GM12878 (cell line): ENCODE data around the gene GPR176. TPM values are rescaled to one million over a fixed set of nuclear protein-coding genes. Genes with fewer than 3 reads are reported as not detected.

Experiments
- ATAC-seq: fragments of 200-7000 bp; cut with Tn5 transposase; 3 replicates; pipeline ENCODE4 v1.9.1; 2020; ENCODE audit warnings: mild to moderate bottlenecking, moderate library complexity
- BruUV-seq: library from RNA; stranded (reverse); fragments of 400-500 nt; replicated peaks from 2 replicates; lab custom pipeline; 2021; lab: Mats Ljungman, UMichigan
- CTCF ChIA-PET: fragments of 300-600 bp; sonication (Branson Sonifier 250); formaldehyde crosslinking; extraction: SDS; loops from one replicate; lab custom pipeline; 2021; ENCODE audit warnings: inconsistent platforms; lab: Yijun Ruan, JAX
- POLR2A ChIA-PET: fragments of 350-600 bp; formaldehyde crosslinking; extraction: SDS; loops from one replicate; lab custom pipeline; 2021; ENCODE audit warnings: inconsistent platforms; lab: Charles Lee
- RAD21 ChIA-PET: fragments of 300-600 bp; sonication (Branson Sonifier 250); formaldehyde crosslinking; loops from one replicate; lab custom pipeline; 2023; ENCODE audit warnings: antibody characterized with exemption; ENCODE audit not compliant: unreplicated experiment; lab: Charles Lee
- SMC1A ChIA-PET: fragments of 300-600 bp; sonication (Branson Sonifier 250); formaldehyde crosslinking; loops from one replicate; lab custom pipeline; 2023; ENCODE audit not compliant: unreplicated experiment, uncharacterized antibody; lab: Charles Lee
- DNase-seq: peaks from one replicate; pipeline ENCODE4 v3.0.0-alpha.2; 2011; ENCODE audit warnings: low read depth, low spot score
- FAIRE-seq: peaks from 3 replicates; lab custom pipeline; 2011; peaks lifted over from hg19 to GRCh38; lab: Jason Lieb, UNC
- H2AFZ ChIP-seq: 2 replicates; pipeline ENCODE4 v1.6.0; 2011; ENCODE audit warnings: low read depth, low read length, control low read depth; ENCODE audit not compliant: control insufficient read depth
- H3K27ac ChIP-seq: 2 replicates; pipeline ENCODE4 v1.5.1; 2011; ENCODE audit warnings: control low read depth; ENCODE audit not compliant: control insufficient read depth, insufficient read depth
- H3K27me3 ChIP-seq, 2 experiments: replicated peaks in 1 of 2; 2 replicates each; pipeline versions ENCODE4 v1.6.0 to v1.6.1; 2011; ENCODE audit warnings: low read length in 1 of 2; ENCODE audit not compliant: control insufficient read depth in 2 of 2, insufficient read depth in 2 of 2
- H3K36me3 ChIP-seq, 2 experiments: 2 replicates each; pipeline ENCODE4 v1.5.1; 2011; ENCODE audit warnings: low read length in 1 of 2; ENCODE audit not compliant: control insufficient read depth in 2 of 2, insufficient read depth in 2 of 2
- H3K4me1 ChIP-seq: 2 replicates; pipeline ENCODE4 v1.6.1; 2011; ENCODE audit warnings: mild to moderate bottlenecking, low read length, moderate library complexity, mixed read lengths; ENCODE audit not compliant: control insufficient read depth, insufficient read depth
- H3K4me2 ChIP-seq: 2 replicates; pipeline ENCODE4 v1.6.0; 2011; ENCODE audit warnings: control low read depth; ENCODE audit not compliant: control insufficient read depth, insufficient read depth
- H3K4me3 ChIP-seq: fragments of 200-600 bp; sonication (generic); 2 replicates; pipeline ENCODE4 v1.5.1; 2016
- H3K79me2 ChIP-seq: 2 replicates; pipeline ENCODE4 v1.6.0; 2011; ENCODE audit warnings: low read length; ENCODE audit not compliant: control insufficient read depth, insufficient read depth
- H3K9ac ChIP-seq: 2 replicates; pipeline ENCODE4 v1.8.0; 2011; ENCODE audit warnings: low read length, control low read depth, mixed read lengths; ENCODE audit not compliant: control insufficient read depth, insufficient read depth
- H3K9me3 ChIP-seq: replicated peaks from 3 replicates; pipeline ENCODE4 v1.5.1; 2011; ENCODE audit warnings: mild to moderate bottlenecking, low read length; ENCODE audit not compliant: control insufficient read depth, insufficient read depth
- H4K20me1 ChIP-seq: 2 replicates; pipeline ENCODE4 v1.6.0; 2011; ENCODE audit not compliant: control insufficient read depth, insufficient read depth
- CHD4 ChIP-seq: fragments of 200-600 bp; sonication (generic); IDR thresholded peaks from 2 replicates; pipeline ENCODE4 v1.6.1; 2016; ENCODE audit warnings: mild to moderate bottlenecking
- CREM ChIP-seq: IDR thresholded peaks from 2 replicates; pipeline ENCODE4 v1.6.1; 2014; ENCODE audit warnings: antibody characterized with exemption, low read depth
- FOXK2 ChIP-seq: fragments of 450-650 bp; IDR thresholded peaks from 2 replicates; pipeline ENCODE4 v1.6.1; 2017; ENCODE audit warnings: mild to moderate bottlenecking, moderate library complexity
- POLR2AphosphoS2 ChIP-seq: IDR thresholded peaks from 2 replicates; pipeline ENCODE4 v1.6.1; 2011; ENCODE audit warnings: low read depth, mild to moderate bottlenecking, low read length, improper control_type of control experiment, moderate library complexity
- RBBP5 ChIP-seq: fragments of 200-600 bp; sonication (generic); conservative IDR thresholded peaks from 2 replicates; pipeline ENCODE4 v1.6.1; 2016
- SREBF1 ChIP-seq: IDR thresholded peaks from 2 replicates; pipeline ENCODE4 v1.6.1; 2012; ENCODE audit warnings: mild to moderate bottlenecking, low read length
- TARDBP ChIP-seq: IDR thresholded peaks from 2 replicates; pipeline ENCODE4 v1.6.1; 2016; ENCODE audit warnings: borderline replicate concordance
- WGBS: methylation state at CpG from one replicate; pipeline ENCODE4 v1.1.6; 2016; ENCODE audit warnings: low lambda C conversion rate; ENCODE audit not compliant: insufficient replicate concordance, insufficient coverage; ENCODE audit errors: missing lambda C conversion rate; 5-methylcytosine and 5-hydroxymethylcytosine counted together
- in situ Hi-C: fragments of 300-500 bp; cut with MboI; formaldehyde crosslinking; loops from 9 replicates; pipeline ENCODE4 v1.14.3; 2018; ENCODE audit warnings: mixed read lengths
- intact Hi-C: fragments of 100-400 bp; cut with micrococcal nuclease; formaldehyde crosslinking; loops from one replicate; pipeline ENCODE4 v1.14.2; 2022; ENCODE audit not compliant: unreplicated experiment
- polyA plus RNA-seq, 11 experiments: library from polyadenylated mRNA; depleted of rRNA in 4 of 11; unstranded in 6 of 11; stranded (reverse) in 5 of 11; fragments of >200 nt; fragmentation: Nextera tagmentation in 4 of 11; fragmentation: Illumina TruSeq in 1 of 11; extraction: Ambion mirVana in 4 of 11; extraction: Trizol in 1 of 11; gene quantifications; 1 replicate in 1 of 11; 2 replicates in 10 of 11; pipeline versions ENCODE4 v1.2.1 to v1.2.3, GENCODE V29; 2011 to 2016; ENCODE audit warnings: inconsistent platforms in 2 of 11, missing spikeins in 2 of 11, low read depth in 1 of 11
- total RNA-seq, 4 experiments: library from RNA; depleted of rRNA in 3 of 4; stranded (reverse); fragments of >200 nt in 3 of 4; fragmentation: Illumina TruSeq in 1 of 4; extraction: Trizol in 1 of 4; gene quantifications; 2 replicates each; pipeline versions ENCODE4 v1.2.1 to v1.2.3, GENCODE V29; 2013 to 2021
- TF ChIP-seq, protein P1 (sequence below): fragments of 450-650 bp; formaldehyde crosslinking; IDR thresholded peaks from 2 replicates; pipeline ENCODE4 v1.4.0; 2020; ENCODE audit warnings: mild to moderate bottlenecking, moderate library complexity
- TF ChIP-seq, protein P2 (sequence below): IDR thresholded peaks from 2 replicates; pipeline ENCODE4 v1.6.1; 2012; ENCODE audit warnings: low read depth, low read length, improper control_type of control experiment
- TF ChIP-seq, protein P3 (sequence below): IDR thresholded peaks from 2 replicates; pipeline ENCODE4 v1.6.1; 2011; ENCODE audit warnings: low read depth, low read length, improper control_type of control experiment, borderline replicate concordance

The GPR176 gene
- total and polyA plus RNA-seq, 10 of the 15 experiments (the other 5 are each of a cell fraction or from before 2014, with no cell fraction given) = 0.02 to 0.33 (median 0.16) TPM; not detected in 4

DNA sequence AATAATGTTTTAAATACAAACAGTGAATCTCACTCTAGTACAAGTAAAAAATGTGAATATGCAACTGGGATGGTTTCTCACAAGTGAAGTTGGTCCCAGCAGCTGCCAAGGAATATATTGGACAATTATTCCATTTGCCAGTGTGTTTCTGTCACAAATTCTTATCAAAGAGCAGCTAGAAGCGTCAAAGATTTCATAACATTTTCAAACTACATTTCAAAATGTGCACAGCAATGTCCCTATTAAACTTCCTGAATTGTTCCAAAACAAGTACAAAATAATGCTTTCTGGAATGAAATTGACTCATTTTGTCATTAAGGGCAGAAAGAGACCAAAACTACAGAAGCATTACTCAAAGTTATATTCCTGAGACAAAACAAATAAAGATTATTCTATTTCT, 38.3 kb downstream of the GPR176 start:
- CTCF ChIA-PET = interaction anchor here (1.4 kb wide), 1 partner anchor 94 kb away, joined by 4 read pairs; no protein-coding TSS in a partner anchor

DNA sequence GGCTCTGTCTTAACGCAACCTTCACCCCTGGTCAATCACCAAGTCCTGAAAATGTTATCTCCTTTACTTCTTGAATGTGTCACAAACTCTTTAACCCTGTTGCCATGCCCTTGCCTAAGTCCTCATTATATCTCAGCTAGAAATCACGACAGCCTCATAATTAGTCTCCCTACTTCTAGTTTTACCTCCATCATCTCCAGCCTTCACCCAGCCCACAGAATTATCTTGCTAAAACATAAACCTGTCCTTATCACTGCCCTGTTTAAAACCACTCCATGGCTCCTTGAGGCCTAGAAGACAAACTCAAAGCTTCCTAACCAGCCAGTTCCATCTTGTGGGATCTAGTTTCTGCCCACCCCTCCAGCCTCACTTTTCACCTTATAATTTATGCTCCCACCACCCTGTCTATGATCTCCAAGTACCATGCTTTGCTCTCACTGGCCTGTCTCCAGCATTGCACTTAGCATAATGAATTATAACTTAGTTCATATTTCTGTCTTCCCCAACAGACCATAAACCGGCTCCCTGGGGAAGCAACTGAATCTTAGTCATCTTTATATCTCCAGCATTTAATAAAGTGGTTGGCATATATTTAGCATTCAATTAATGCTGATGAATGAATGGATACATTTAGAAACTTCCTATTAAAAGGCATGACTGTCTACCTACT, 39.2 kb downstream of the GPR176 start:
- Histone ChIP-seq H2AFZ (no peak overlapping the region), H3K9ac (no peak overlapping the region), H3K9me3 (no peaks in the 10 kb centered on the region), H3K27ac (no peak overlapping the region), H4K20me1 (no peaks in the 10 kb centered on the region), H3K4me3 (no peak overlapping the region), H3K36me3 (no peaks in the 10 kb centered on the region), H3K4me2 (no peak overlapping the region), H3K4me1 (no peaks in the 10 kb centered on the region), H3K27me3 (no peaks in the 10 kb centered on the region; a peak in 1 of 4 replicates), H3K79me2 (no peaks in the 10 kb centered on the region)
- CTCF ChIA-PET = no interaction called here
- 37% methylated on average over 3 of the region's 3 CpGs for WGBS
- DNase-seq = no peak
- POLR2A ChIA-PET = no interaction called here
- no peak for ATAC-seq
- RAD21 ChIA-PET = no interaction called here
- intact Hi-C loops = loop anchor here (10.0 kb wide), 1 partner anchor 394 kb away; no protein-coding TSS in a partner anchor
- in situ Hi-C loops = loop anchor here (10.0 kb wide), 1 partner anchor 394 kb away; no protein-coding TSS in a partner anchor
- no TSS peak for BruUV-seq
- SMC1A ChIA-PET = interaction anchor here (1.0 kb wide), 1 partner anchor 92 kb away, joined by 4 read pairs; no protein-coding TSS in a partner anchor
- no peak for FAIRE-seq
- TF ChIP-seq CHD4 (no peak), RBBP5 (no peak), TARDBP (no peak), POLR2AphosphoS2 (no peak), FOXK2 (no peak)
- TF ChIP-seq, protein P1, sequence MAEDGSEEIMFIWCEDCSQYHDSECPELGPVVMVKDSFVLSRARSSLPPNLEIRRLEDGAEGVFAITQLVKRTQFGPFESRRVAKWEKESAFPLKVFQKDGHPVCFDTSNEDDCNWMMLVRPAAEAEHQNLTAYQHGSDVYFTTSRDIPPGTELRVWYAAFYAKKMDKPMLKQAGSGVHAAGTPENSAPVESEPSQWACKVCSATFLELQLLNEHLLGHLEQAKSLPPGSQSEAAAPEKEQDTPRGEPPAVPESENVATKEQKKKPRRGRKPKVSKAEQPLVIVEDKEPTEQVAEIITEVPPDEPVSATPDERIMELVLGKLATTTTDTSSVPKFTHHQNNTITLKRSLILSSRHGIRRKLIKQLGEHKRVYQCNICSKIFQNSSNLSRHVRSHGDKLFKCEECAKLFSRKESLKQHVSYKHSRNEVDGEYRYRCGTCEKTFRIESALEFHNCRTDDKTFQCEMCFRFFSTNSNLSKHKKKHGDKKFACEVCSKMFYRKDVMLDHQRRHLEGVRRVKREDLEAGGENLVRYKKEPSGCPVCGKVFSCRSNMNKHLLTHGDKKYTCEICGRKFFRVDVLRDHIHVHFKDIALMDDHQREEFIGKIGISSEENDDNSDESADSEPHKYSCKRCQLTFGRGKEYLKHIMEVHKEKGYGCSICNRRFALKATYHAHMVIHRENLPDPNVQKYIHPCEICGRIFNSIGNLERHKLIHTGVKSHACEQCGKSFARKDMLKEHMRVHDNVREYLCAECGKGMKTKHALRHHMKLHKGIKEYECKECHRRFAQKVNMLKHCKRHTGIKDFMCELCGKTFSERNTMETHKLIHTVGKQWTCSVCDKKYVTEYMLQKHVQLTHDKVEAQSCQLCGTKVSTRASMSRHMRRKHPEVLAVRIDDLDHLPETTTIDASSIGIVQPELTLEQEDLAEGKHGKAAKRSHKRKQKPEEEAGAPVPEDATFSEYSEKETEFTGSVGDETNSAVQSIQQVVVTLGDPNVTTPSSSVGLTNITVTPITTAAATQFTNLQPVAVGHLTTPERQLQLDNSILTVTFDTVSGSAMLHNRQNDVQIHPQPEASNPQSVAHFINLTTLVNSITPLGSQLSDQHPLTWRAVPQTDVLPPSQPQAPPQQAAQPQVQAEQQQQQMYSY (CRISPR knock-in tag) = no peak
- TF ChIP-seq, protein P2, sequence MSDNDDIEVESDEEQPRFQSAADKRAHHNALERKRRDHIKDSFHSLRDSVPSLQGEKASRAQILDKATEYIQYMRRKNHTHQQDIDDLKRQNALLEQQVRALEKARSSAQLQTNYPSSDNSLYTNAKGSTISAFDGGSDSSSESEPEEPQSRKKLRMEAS = no peak

More for the DNA sequence above, 38.3 kb downstream of the GPR176 start:
- SMC1A ChIA-PET = no interaction called here
- H3K36me3 ChIP-seq = no peaks in the 10 kb centered on the region
- no TSS peak for BruUV-seq
- no peak overlapping the region for H3K27ac ChIP-seq
- no peak for DNase-seq
- no peak overlapping the region for H2AFZ ChIP-seq
- no peaks in the 10 kb centered on the region for H4K20me1 ChIP-seq
- intact Hi-C loops (loop anchor here (10.0 kb wide), 1 partner anchor 393 kb away; no protein-coding TSS in a partner anchor), in situ Hi-C loops (loop anchor here (10.0 kb wide), 1 partner anchor 393 kb away; no protein-coding TSS in a partner anchor)
- TF ChIP-seq CREM (no peak), SREBF1 (no peak)
- TF ChIP-seq, protein P3, sequence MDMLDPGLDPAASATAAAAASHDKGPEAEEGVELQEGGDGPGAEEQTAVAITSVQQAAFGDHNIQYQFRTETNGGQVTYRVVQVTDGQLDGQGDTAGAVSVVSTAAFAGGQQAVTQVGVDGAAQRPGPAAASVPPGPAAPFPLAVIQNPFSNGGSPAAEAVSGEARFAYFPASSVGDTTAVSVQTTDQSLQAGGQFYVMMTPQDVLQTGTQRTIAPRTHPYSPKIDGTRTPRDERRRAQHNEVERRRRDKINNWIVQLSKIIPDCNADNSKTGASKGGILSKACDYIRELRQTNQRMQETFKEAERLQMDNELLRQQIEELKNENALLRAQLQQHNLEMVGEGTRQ = no peak
- H3K4me1 ChIP-seq = no peaks in the 10 kb centered on the region
- WGBS = 57% methylated on average over 1 of the region's 1 CpG
- RAD21 ChIA-PET = no interaction called here
- ATAC-seq = no peak
- H3K4me3 ChIP-seq = no peak overlapping the region
- no peak overlapping the region for H3K9ac ChIP-seq
- H3K27me3 ChIP-seq = no peaks in the 10 kb centered on the region; a peak in 1 of 4 replicates
- FAIRE-seq = no peak
- no peak overlapping the region for H3K4me2 ChIP-seq
- H3K9me3 ChIP-seq = no peaks in the 10 kb centered on the region
- no peaks in the 10 kb centered on the region for H3K79me2 ChIP-seq
- POLR2A ChIA-PET = no interaction called here
